HTERT RPE-1 (cell line): ENCODE data around the gene UQCC5.

ENCODE experiments used
- in situ Hi-C: fragments of 300-500 bp; cut with MboI; formaldehyde crosslinking; loops from 4 replicates; pipeline ENCODE4 v1.14.3; 2020; ENCODE audit warnings: low sequenced_read_pairs

The UQCC5 gene

DNA sequence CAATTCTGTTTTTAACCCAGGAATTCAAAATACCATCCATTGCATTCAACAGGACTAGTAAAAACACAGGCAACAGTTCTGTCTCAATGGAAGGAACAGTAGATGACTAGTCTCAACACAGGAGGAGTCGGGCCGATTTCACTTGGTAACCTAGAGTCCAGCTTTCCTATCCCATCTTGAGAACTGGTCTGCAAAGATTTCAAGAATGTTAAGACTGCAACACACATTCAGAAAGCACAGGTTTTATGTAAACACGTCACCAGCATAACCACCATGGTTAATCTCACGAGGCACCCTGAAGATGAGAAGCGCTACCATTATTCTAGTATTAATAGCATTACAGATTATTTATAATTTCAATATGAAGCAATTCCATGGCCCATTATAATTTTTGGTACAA lies 22.0 kb downstream of the UQCC5 start:
- in situ Hi-C loops: no loop called here

- in situ Hi-C loops: no loop called here
Observed at GRCh38 chr3:52561028-52561747, 24.8 kb downstream of the UQCC5 start.

DNA sequence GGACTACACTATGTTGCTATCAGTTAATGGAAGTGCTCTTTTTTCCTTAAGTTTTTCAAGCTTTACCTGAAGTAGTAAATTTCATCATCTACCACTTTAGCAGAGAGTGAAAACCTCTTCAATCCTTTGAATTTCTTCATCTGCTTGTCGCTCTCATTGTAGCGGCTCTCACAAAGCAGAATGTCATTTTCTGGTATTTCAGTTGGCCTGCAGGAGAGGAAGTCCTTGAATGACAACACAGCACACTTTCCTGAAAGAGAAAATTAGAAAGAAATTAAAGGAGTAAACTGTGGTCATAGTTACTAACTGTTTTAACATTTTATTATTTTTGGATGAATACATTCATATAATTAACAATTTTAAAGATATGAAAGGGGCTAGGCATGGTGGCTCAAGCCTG lies 27.6 kb downstream of the UQCC5 start:
- in situ Hi-C loops: no loop called here

GRCh38 chr3:52568069-52568468 lies 31.7 kb downstream of the UQCC5 start:
- in situ Hi-C loops: no loop called here

DNA sequence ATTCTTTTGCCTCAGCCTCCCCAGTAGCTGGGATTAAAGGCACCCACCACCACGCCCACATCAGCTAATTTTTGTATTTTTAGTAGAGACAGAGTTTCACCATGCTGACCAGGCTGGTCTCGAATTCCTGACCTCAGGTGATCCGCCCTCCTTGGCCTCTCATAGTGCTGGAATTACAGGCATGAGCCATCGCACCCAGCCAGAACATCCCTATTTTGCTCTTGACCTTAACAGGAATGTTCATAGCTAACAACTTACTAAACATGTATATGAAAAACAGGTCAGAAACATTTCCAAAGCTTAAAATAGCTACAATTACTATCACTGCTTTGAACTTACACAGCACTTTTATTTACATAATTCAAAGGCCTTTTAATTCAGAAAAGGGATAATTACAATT lies 33.7 kb downstream of the UQCC5 start:
- in situ Hi-C loops: no loop called here

DNA sequence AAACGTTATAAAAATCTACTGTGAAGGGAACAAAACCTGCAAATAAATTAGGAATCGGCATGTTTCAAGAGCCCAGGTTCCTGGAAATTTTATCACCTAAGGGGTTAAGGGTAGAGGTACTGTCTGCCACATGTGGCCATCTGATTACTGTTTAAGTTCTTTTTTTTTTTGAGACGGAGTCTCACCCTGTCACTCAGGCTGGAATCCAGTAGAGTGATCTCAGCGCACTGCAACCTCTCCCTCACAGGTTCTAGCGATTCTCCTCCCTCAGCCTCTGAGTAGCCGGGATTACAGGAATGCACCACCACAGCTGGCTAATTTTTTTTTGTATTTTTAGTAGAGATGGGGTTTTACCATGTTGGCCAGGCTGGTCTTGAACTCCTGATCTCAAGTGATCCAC lies 35.8 kb downstream of the UQCC5 start:
- in situ Hi-C loops: no loop called here

GRCh38 chr3:52574056-52574965 lies 37.9 kb downstream of the UQCC5 start:
- in situ Hi-C loops: no loop called here
